GM19035 (cell line): ENCODE results near the gene FADS1.

Source experiments
- ATAC-seq: cut with Tn5 transposase; IDR thresholded peaks from one replicate; pipeline ENCODE4 v1.9.1; 2021; ENCODE audit not compliant: unreplicated experiment

The FADS1 gene

GRCh38 chr11:61816736-61817455 is at the start of gene FADS1:
Gene FADS1, minus strand, starts transcription at chr11:61817003. Its CDS starts 74 bp downstream, at chr11:61816929.
- peak; percentile 41 for ATAC-seq

- no peak for ATAC-seq
Observed at GRCh38 chr11:61866231-61866957, 49.6 kb upstream of the FADS1 start.

GRCh38 chr11:61864814-61865775 is 48.3 kb upstream of the FADS1 start:
- no peak for ATAC-seq

- no peak for ATAC-seq
Observed at GRCh38 chr11:61863548-61864081, 46.8 kb upstream of the FADS1 start.

- ATAC-seq = no peak
Observed at GRCh38 chr11:61862714-61863547, 46.1 kb upstream of the FADS1 start.

- no peak for ATAC-seq
Observed at GRCh38 chr11:61861634-61862033, 44.8 kb upstream of the FADS1 start.

- no peak for ATAC-seq
Observed at GRCh38 chr11:61860054-61860903, 43.5 kb upstream of the FADS1 start.

GRCh38 chr11:61855939-61856680 is 39.3 kb upstream of the FADS1 start:
- ATAC-seq = no peak

- ATAC-seq = no peak
Observed at GRCh38 chr11:61854966-61855714, 38.3 kb upstream of the FADS1 start.

GRCh38 chr11:61854206-61854895 is 37.5 kb upstream of the FADS1 start:
- no peak for ATAC-seq

- ATAC-seq = no peak
Observed at GRCh38 chr11:61853698-61854169, 36.9 kb upstream of the FADS1 start.

- no peak for ATAC-seq
Observed at GRCh38 chr11:61851900-61852295, 35.1 kb upstream of the FADS1 start.

GRCh38 chr11:61851113-61851899 is 34.5 kb upstream of the FADS1 start:
- ATAC-seq = no peak

GRCh38 chr11:61850687-61851086 is 33.9 kb upstream of the FADS1 start:
- no peak for ATAC-seq

GRCh38 chr11:61848631-61849030 is 31.8 kb upstream of the FADS1 start:
- ATAC-seq = no peak

GRCh38 chr11:61847914-61848581 is 31.2 kb upstream of the FADS1 start:
- ATAC-seq = no peak
